HCT116 (cell line): ENCODE results near the gene KCNK3.

ENCODE experiments used
- POLR2A ChIP-seq: IDR thresholded peaks from 2 replicates; pipeline ENCODE4 v1.7.0; 2011; ENCODE audit warnings: borderline replicate concordance; ENCODE audit not compliant: insufficient read depth, insufficient read length; ENCODE audit errors: extremely low read depth
- TF ChIP-seq, protein P1 (sequence below), 3 experiments: fragments of 200-600 bp in 1 of 3; sonication (generic) in 1 of 3; IDR thresholded peaks in 2 of 3; conservative IDR thresholded peaks in 1 of 3; 2 replicates each; pipeline ENCODE4 v1.5.1; 2012 to 2017; ENCODE audit warnings: low read depth in 2 of 3, low read length in 2 of 3, antibody characterized with exemption in 1 of 3, borderline replicate concordance in 1 of 3, control low read depth in 1 of 3, mild to moderate bottlenecking in 1 of 3, mixed read lengths in 1 of 3, mixed run types in 1 of 3, moderate library complexity in 1 of 3; ENCODE audit not compliant: insufficient read depth in 1 of 3
- TF ChIP-seq, protein P2 (sequence below): IDR thresholded peaks from 2 replicates; pipeline ENCODE4 v1.6.1; 2011; ENCODE audit warnings: mild to moderate bottlenecking, low read length, moderate library complexity; ENCODE audit not compliant: insufficient replicate concordance; ENCODE audit errors: extremely low read depth
- TF ChIP-seq, protein P3 (sequence below): IDR thresholded peaks from 2 replicates; pipeline ENCODE4 v1.6.1; 2012

DNA sequence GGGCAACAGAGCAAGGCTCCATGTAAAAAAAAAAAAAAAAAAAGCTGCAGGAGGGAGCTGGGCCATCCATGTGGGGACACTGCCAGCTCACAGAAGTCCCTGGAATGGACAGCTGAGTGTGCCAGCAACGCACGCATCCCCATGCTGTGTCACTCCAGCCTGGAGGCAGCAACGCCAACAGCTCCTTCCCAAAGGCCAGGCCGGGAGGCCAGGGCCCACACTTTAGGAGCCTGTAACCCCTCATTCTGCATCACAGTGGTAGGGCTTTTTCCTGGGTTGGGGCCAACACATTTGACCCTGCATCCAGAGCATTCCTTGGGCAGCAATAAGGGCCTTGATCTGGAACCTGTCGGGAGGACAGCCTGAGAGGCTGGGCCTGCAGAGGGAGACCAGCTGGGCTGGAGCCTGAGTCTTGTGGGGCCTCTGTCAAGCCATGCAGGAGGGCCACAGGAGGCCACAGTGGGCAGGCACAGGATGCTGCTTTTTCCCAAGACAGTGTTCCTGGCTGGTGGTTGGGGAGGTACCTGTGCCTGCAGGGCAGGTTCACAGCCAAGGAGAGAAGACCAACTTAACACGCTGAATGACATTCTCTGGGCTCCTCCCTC is 16.8 kb upstream of the KCNK3 start:
- TF ChIP-seq, protein P1, sequence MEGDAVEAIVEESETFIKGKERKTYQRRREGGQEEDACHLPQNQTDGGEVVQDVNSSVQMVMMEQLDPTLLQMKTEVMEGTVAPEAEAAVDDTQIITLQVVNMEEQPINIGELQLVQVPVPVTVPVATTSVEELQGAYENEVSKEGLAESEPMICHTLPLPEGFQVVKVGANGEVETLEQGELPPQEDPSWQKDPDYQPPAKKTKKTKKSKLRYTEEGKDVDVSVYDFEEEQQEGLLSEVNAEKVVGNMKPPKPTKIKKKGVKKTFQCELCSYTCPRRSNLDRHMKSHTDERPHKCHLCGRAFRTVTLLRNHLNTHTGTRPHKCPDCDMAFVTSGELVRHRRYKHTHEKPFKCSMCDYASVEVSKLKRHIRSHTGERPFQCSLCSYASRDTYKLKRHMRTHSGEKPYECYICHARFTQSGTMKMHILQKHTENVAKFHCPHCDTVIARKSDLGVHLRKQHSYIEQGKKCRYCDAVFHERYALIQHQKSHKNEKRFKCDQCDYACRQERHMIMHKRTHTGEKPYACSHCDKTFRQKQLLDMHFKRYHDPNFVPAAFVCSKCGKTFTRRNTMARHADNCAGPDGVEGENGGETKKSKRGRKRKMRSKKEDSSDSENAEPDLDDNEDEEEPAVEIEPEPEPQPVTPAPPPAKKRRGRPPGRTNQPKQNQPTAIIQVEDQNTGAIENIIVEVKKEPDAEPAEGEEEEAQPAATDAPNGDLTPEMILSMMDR (IDR thresholded peaks at IDR 0.05 in 2 of 3, conservative IDR thresholded peaks at IDR 0.05 in 1 of 3; ENCODE audit: borderline replicate concordance in 1 of 3, insufficient read depth in 1 of 3, low read depth in 2 of 3, low read length in 2 of 3) = no peak
- TF ChIP-seq, protein P2, sequence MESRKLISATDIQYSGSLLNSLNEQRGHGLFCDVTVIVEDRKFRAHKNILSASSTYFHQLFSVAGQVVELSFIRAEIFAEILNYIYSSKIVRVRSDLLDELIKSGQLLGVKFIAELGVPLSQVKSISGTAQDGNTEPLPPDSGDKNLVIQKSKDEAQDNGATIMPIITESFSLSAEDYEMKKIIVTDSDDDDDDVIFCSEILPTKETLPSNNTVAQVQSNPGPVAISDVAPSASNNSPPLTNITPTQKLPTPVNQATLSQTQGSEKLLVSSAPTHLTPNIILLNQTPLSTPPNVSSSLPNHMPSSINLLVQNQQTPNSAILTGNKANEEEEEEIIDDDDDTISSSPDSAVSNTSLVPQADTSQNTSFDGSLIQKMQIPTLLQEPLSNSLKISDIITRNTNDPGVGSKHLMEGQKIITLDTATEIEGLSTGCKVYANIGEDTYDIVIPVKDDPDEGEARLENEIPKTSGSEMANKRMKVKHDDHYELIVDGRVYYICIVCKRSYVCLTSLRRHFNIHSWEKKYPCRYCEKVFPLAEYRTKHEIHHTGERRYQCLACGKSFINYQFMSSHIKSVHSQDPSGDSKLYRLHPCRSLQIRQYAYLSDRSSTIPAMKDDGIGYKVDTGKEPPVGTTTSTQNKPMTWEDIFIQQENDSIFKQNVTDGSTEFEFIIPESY = no peak
- TF ChIP-seq, protein P3, sequence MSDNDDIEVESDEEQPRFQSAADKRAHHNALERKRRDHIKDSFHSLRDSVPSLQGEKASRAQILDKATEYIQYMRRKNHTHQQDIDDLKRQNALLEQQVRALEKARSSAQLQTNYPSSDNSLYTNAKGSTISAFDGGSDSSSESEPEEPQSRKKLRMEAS = no peak
- TF ChIP-seq POLR2A = no peak
